HuH-7.5 (cell line): ENCODE measurements around the gene SLC39A10.
"Not testable (repeated sequence)": the region's sequence is repeated elsewhere in the genome, so short reads cannot be mapped to it uniquely, and the experiment has no call there.

Experiments
- DNase-seq: peaks from one replicate; pipeline ENCODE4 v3.0.0; 2011; ENCODE audit warnings: low spot score

The SLC39A10 gene

DNA sequence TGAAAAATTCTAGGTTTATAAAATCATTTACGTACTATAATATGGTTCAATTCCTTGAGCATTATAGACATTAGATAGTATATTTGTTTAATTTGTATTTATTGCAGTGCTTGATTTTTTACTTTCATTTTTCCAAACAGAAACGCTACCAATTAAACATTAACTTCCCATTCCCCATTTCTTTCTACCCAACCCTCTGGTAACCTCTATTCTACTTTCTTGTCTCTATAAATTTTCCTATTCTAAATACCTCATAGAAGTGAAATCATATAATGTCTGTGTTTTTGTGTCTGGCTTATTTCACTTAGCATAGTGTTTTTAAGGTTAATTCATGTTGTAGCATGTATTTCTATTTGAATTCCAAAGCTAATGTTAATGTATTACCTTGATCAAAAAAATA is 11.6 kb upstream of the SLC39A10 start:
- DNase-seq, result no peak

DNA sequence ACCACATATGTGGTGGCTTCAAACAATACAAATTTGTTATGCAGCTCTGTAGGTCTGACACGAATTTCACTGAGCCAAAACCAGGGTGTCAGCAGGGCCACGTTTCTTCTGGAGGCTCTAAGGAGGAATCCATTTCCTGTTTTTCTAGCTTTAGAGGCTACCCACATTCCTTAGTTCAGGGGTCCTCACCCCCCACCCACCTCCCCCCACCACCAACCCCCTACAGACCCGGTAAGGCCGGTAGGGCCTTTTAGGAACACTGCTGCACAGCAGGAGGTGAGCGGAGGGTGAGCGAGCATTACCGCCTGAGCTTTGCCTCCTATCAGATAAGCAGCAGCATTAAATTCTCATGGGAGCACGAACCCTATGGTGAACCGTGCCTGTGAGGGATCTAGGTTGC is 10.6 kb upstream of the SLC39A10 start:
- no peak for DNase-seq

DNA sequence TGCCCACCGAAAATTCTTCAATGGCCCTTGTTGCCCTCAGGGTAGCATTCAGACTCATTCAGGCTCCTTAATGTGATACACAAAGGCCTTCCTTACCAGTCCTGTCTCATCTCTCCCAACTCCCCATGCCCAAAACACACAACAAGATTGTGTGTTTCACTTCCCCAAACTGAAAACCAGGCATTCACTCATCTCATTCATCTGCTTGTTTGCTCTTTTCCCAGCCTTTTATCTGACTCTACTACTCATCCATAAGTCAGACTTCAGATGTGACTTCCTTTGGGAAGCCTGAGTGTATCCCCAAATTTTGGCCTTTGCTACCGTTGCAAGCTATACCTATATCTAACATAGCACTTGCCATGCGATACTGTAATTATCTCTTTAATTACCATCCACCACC is 9.7 kb upstream of the SLC39A10 start:
- DNase-seq, result no peak

DNA sequence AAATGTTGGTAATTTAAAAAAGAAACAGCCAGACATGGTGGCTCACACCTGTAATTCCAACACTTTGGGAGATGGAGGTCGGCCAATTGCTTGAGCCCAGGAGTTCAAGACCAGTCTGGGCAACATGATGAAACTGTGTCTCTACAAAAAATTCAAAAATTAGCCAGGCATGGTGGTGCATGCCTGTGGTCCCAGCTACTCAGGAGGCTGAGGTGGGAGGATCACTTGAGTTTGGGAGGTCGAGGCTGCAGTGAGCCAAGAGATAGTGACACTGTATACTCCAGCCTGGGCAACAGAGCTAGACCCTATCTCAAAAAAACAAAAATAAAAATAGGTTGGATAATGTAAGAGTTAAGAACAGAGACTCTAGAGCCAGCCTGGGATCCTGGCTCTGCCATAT is 8.7 kb upstream of the SLC39A10 start:
- DNase-seq, result not testable (repeated sequence)

DNA sequence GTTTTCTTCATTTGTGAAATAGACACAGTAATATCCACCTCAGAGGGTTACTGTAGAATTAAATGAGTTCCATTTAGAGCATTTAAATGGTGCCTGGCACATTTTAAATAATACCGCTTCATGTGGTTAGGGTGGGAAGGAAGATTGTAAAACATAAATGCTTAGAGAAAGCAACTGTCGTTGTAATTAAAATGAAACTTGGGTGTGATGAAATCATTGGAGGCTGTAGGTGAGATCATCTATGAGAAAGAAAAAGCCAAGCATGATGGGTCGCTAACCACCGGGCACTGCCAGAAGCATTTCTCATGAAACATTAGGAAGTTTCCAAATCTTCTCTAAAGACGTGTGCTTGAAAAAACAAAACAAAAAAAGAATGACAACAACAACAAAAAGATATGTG is 8.2 kb upstream of the SLC39A10 start:
- no peak for DNase-seq

DNA sequence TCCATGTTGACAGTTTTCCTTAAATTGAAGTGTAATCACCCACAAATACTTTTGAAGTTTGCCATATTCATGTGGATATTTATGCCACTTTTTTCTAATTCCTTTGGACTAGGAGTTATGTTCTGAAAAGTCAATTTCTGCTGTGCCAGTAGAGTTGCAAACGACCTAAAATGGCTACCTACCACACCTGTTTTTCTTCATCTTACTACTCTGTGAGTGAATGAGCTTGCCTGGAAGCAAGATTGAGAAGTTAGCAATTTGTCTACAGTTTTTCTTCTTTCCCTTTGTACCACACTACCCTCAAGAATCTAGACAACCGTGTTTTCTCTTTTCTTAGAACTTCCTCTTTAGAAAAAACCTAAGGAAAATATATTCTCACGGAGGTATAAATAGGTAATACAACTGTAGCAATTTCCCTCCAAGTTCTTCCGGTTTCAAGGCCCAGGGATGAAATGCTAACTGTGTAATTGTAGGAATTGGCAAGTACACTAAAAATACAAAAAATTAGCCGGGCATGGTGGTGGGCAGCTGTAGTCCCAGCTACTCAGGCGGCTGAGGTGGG is 7.3 kb upstream of the SLC39A10 start:
- DNase-seq, result no peak

DNA sequence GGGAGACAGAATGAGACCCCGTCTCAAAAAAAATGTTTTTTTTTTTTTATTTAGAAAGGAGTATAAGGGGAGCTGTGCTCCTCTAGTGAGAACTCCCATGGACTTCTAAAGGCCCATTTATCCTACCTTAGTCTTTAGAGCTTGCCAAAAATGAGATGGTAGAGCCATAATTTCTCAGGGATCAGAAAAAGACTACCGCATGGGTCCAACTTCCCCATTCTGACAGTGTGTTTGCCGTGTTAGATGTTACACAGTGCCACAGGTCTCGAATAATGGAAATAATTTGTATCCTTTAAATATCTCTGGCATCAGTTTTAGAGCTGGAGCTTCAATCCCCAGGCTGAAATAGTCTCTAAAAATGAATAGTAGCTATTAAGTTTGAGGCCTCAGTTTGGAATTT is 6.0 kb upstream of the SLC39A10 start:
- DNase-seq, result no peak

DNA sequence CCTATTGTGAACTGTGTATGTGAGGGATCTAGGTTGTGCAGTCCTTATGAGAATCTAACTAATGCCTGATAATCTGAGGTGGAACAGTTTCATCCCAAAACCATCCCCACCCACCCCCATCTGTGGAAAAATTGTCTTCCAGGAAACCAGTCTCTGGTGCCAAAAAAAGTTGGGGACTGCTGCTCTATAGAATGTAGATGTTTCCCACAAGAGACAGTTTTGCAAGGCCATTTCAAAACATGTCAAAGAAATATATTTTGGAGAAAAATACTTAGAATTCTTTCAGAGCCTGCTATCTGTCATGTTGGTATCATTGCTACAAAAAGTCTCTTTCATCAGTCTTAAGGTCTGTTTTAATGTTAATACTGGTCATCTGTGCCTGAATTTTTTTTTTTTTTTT is 4.1 kb upstream of the SLC39A10 start:
- DNase-seq, result no peak

DNA sequence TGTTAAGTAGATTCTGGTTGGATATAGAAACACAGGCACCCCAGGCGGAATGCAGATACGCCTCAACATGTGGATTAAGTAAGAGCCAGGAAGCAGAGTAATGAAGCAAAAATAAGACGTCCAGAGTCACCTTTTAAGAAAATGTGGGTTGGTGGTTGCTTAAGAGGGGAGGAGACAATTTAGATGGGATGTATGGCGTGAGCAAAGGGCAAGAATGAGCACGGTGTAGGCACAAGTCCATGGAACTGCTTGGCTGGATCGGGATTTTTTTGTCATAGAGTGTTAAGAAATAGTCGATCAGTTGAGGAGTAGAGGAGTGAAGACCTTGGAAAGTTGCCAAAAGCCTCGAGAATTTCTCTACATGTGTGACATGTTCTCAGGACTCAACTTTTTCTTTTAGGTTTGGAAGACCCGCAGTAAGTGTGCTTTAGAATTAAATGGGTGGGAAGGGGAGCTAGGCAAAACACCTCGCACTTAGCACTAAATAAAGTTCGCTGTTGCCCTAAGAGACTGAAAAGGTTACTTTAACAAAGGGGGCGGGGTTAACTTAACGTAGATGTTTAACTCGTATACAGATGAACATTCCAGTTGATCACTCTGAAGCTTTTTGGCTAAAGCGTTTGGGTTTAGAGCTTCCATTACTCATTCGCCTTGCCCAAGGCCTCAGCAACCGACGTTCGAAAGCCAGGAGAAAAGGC is 716 bp upstream of the SLC39A10 start:
- no peak for DNase-seq

DNA sequence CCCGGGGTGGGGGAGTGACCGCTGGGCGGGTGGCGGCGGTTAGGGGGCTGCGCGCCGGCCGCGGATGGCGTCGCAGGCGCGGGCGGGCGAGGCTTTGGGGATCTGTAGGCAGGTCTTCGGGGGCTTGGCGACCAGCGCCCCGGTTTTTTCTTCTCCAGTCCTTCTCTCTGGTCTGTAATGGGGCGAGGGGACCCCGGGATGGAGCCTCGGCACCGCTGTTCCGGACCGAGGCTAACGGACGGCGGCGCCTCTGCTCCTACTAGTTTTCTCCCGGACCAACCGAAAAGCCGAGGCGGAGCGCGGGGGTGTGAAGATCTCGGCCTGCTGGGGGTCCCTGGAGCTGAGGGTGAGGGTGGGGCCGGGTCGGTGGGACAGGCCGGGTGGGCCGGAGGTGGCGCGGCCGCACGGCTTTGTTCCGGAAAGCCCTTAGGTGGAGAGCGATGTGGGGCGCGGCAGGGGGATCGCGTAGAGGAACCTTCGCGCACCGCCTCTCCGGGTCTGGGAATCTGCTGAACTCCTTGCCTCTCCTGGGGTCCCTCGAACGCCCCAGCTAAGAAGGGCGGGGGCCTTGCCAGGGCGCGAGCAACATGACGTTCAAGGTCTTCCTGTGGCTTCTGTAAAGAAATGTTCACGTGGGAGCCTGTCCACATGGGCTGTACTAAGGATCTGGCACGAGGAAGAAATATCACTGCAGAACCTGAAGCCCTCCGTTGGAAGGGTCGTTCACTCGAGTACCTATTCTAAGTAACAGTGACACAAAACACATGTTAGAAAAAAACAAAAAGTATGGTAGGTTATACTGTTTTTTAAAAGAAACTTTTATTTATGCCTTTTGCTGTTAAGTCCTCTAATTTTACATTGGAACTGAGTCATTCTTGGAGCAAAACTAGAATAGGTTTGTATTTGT is 861 bp downstream of the SLC39A10 start:
- peak; percentile 29 for DNase-seq

DNA sequence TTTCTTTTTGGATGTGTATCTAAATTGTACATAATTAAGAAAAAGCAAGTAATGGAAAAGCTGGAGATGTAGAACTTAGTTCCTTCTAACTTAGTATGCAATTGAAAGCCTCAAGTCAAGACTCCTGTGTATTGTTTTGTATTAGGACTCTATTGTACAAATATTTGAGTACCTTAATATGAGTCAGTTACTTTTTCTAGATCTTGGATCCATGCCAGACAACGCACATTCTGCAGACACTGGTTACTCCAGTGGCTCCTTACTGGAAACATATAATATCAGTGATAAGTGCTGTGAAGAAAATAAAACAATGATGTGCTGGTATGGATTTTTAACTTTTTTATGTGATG is 1.5 kb downstream of the SLC39A10 start:
- peak; percentile 31 for DNase-seq

DNA sequence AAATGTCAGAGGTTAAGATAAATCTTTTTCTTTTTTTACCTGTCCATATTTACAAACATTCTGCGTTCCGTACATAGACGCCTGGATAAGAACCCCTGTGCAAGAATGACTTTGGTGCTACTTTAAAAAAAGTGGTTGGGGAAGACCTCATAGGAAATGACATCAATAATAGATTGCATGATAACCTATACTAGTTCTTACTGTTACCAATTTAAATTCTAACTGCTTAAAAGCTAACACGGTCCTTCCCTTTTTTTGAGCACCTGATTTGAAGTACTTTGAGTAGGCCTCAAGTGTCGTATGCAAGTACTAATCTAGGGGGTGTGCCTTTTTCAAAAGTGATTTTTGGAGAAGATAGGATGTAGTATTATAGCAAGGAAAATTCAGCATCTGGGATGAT is 2.1 kb downstream of the SLC39A10 start:
- DNase-seq, result no peak

DNA sequence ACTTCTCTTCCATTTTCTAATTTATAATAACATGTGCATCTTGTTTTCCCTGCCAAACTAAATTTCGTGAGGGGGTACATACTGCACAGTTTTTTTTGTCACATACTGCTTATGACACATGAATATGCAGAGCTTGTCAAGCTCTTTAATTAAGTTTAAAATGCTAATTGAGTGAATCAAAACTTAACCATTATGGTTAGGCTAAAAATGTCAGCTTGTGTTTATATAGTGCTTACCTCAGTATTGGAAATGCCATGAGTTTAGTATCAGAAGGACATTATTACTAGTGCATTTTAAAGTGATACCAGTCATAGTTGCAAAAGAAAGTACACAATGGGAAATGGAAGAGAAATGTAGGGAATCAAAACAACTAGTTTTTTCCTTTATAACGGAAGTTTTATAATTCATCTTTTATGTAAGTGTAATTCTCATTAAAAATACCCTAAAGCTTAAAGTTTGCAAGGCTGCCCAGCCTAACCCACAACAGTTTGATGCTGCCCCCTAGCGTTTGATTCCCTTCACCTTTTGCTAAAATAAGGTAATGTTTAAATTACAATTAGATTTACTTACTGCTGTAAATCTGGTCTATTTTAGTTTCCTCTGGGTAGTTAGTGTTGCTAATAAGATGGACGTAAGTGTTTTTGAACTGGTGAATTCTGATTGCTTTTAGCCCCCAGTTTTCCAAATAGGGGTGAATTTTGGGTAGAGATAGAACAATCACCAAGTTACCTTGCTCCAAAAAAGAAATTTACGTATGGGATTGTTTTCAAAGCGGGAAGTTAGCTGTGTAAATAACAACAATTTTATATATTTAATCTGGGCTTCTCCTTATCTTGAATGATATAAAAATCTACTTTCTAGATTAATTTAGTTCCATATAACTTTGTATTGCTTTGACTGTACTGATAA is 3.2 kb downstream of the SLC39A10 start:
- peak; percentile 22 for DNase-seq

DNA sequence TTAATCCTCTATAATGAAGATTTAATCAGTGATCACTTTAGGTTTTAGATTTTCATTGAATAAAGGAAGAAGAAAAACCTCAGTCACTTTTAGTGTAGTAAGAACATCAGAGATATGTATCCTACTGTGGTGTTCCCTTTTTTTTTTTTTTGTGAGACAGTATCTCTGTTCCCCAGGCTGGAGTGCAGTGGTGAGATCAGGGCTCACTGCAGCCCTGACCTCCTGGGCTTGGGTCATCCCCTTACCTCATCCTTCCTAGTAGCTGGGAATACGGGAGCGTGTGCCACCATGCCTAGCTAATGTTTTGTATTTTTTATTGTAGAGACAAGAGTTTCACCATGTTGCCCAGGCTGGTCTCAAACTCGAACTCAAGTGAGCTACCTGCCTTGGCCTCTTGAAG is 5.1 kb downstream of the SLC39A10 start:
- no peak for DNase-seq

DNA sequence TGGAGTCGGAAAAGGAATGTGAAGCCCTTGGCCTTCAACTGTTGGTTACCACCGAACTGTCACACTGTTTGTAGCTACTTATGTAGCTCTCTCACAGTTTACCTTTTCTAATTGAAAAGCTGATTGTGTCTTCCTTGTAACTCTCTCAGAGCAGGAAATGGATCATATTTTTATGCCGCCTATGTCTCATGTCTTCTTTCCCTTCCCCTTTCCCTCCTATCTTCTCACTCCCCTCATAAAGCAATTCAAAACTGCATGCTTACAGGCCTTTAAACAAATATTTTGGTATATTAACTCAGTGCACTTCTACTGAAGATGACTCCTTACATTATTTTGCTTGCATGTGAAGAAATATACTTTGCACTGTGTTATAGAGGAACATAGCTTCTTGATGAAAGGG is 6.0 kb downstream of the SLC39A10 start:
- no peak for DNase-seq

DNA sequence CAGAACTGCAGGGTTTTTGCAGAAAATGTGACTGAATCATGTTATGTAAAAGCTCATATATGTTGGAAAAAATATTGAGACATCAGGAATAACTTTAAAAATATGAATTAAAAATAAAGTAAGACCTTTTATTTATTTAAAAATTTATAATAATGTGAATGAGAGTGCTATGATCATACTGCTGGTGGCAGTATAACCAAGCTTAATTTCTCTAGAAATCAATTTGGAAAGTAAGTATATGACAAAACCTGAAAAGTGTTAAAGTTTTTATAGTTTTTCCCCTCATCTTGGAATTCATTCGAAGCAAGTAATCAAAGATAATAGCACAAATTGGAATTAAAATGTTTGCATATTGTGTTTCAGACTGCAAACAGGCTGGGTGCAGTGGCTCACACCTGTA is 7.5 kb downstream of the SLC39A10 start:
- DNase-seq, result no peak

DNA sequence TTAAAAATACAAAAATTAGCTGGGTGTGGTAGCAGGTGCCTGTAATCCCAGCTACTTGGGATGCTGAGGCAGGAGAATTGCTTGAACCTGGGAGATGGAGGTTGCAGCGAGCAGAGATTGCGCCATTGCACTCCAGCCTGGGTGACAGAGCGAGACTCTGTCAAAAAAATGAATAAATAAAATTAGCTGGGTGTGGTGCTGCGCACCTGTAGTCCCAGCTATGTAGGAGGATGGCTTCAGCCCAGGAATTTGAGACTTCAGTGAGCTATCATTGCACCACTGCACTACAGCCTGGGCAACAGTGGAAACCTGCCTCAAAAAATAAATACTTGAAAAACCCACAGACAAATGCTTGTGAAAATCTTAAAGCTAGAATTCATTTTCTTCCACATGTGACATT is 8.1 kb downstream of the SLC39A10 start:
- not testable (repeated sequence) for DNase-seq

DNA sequence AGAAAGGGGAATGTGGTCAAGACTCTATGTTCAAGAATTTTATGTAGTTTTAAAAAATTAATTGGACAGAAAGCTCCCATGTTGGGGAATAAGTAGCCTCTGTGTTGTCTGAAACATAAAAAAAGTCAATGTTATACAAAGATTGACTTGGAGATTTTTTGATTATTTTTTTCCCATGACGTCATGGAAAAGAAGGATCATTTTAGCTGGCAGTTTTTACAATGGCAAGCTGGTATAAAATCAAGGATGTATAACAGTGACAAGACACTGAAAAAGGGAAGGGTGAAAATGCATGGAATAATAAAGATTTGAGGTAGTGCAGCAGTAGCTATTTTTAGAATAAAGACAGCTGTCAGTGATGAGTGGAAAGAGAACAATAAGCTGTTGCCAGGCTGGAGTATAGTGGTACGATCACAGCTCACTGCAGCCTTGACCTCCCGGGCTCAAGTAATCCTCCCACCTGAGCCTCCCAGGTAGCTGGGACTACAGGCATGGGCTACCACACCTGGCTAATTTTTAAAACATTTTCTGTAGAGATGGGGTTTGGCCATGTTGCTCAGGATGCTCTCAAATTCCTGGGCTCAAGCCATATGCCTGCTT is 9.2 kb downstream of the SLC39A10 start:
- DNase-seq, result no peak

DNA sequence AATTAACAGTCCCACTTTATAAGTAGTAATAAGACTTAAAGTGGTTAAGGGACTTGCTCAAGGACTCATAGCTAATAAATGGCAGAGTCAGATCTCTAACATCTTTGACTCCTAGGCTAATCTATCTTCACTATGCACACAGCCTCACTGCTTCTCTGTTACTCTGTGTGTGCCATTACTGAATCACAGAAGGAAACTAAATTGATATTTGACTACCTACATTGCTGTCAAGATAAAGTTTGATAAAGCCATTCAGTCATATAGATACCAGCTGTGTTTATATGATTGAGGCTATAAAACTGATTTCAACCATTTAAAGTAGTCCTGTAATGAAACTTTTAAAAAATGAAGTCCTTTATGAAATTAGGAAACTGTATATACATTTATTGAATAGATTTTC is 10.9 kb downstream of the SLC39A10 start:
- DNase-seq, result no peak

DNA sequence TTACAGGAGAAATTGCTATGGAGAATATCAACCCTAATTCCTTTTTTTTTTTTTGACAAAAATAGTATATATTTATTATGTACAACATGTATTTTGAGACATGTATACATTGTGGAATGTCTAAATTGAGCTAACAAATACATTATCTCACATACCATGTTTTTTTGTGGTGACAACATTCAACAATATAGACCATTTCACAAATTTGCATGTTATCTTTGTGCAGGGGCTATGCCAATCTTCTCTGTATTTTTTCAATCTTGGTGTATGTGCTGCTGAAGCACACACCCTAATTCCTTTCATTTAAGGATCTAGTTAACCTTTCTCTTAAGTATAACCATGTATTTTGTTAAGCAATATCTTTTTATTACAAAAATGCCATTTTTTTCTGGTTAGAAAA is 13.2 kb downstream of the SLC39A10 start:
- DNase-seq, result no peak

DNA sequence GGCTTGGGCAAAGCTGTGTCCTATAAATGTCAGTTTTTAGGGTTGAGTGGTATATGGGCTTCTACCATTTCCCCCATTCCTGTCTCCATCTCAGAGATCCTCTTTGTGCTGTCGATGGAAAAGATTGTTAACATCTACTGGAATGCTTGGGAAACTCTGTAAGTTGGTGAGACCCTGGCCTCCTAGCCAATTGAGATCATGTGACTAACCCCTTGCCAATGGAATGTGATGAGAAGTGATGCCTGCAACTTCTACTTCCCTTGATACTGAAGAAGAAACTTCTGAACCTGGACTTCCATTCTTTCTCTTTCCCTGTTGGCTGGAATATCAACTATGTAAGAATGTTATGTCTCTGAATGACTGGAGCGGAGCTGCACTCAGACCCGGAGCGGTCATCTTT is 14.5 kb downstream of the SLC39A10 start:
- DNase-seq, result no peak

DNA sequence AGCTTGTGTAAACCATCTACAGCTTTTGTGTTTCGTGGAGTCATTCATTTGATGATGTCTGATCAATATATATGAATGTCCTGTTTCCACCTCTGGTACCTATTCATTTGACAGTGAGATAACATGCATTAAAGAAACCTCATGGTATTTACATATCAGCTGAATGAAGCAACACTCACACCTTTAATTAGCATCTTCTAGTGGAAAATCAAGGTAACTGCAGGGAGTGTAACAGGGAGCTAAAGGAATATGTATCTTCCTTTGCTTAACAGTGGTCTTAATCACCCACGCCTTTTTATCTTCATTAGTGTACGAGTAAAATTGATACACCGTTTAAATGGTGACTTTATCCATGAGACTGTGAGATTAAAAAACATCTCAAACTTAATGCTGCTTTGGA is 15.6 kb downstream of the SLC39A10 start:
- no peak for DNase-seq
